ENCODE results near the gene GAB2. TPM values are rescaled to one million over a fixed set of nuclear protein-coding genes. Genes with fewer than 3 reads are reported as not detected.

GAB2 gene
- total and polyA plus RNA-seq, 2 of the 4 experiments (the other 2 are of a cell fraction), result 3.3 to 5.9 TPM

- dilution Hi-C loops (cut with HindIII; ENCODE audit: low sequenced_read_pairs, unreplicated experiment) (no loop called here), in situ Hi-C loops (cut with MboI; ENCODE audit: low sequenced_read_pairs) (no loop called here), intact Hi-C loops (cut with micrococcal nuclease) (loop anchor here (1.0 kb wide), 1 partner anchor 9 kb away; no protein-coding TSS in a partner anchor)
- Histone ChIP-seq H2AK5ac (ENCODE audit: low read depth, low read length) (0 out of 2 replicates have a peak overlapping the region, but pooled peaks have one; percentile 2), H3K4me1 (ENCODE audit: control insufficient read depth, insufficient read depth, low read length) (peaks cover 8% of the 10 kb centered on the region), H4K5ac (ENCODE audit: low read depth, low read length) (peak overlapping the region; percentile 9), H3K4ac (ENCODE audit: low read depth, low read length) (peak overlapping the region; percentile 12), H3K56ac (ENCODE audit: extremely low read depth, insufficient read depth, low read length) (peak overlapping the region; percentile 18; the same call in 1 of the 2 replicates), H4K8ac (ENCODE audit: low read depth in 2 of 2, low read length in 2 of 2) (peak overlapping the region; percentile 30 to 69), H3K27ac (ENCODE audit: insufficient read depth, low read length) (peak overlapping the region; percentile 62; the same call in 1 of the 2 replicates), H3K9me1 (ENCODE audit: insufficient read depth, low read length) (no peaks in the 10 kb centered on the region), H3K18ac (ENCODE audit: low read depth, low read length) (peak overlapping the region; percentile 61), H3K14ac (replicated peaks; ENCODE audit: low read depth, low read length) (peak overlapping the region; percentile 23), H3K23ac (ENCODE audit: low read depth, low read length) (peak overlapping the region; percentile 25), H4K20me1 (ENCODE audit: insufficient read depth, low read length) (no peaks in the 10 kb centered on the region), H3K36me3 (ENCODE audit: control insufficient read depth, insufficient read depth, low read length) (no peaks in the 10 kb centered on the region), H3K79me1 (ENCODE audit: low read depth in 1 of 2, low read length in 2 of 2) (peaks cover 29 to 44% of the 10 kb centered on the region in 2 experiments), H2AFZ (replicated peaks; ENCODE audit: low read length, poor library complexity) (peak overlapping the region; percentile 78), H3K9ac (ENCODE audit: low read depth, low read length) (peak overlapping the region; percentile 41), H3K9me3 (ENCODE audit: control insufficient read depth, insufficient read depth, low read length) (no peaks in the 10 kb centered on the region), H4K91ac (ENCODE audit: insufficient read depth, low read depth, low read length) (peak overlapping the region; percentile 40; the same call in 1 of the 2 replicates), H2BK120ac (ENCODE audit: low read depth, low read length) (peak overlapping the region; percentile 3), H2AK9ac (replicated peaks; ENCODE audit: low read depth, low read length, poor library complexity) (peak overlapping the region; percentile 46), H3K4me3 (ENCODE audit: insufficient read depth, low read depth, low read length) (peak overlapping the region; percentile 5; the same call in 1 of the 2 replicates), H2BK15ac (ENCODE audit: low read depth, low read length) (0 out of 3 replicates have a peak overlapping the region, but pooled peaks have one; percentile 14), H3K27me3 (ENCODE audit: control insufficient read depth, insufficient read depth, low read length) (no peaks in the 10 kb centered on the region), H2BK20ac (ENCODE audit: low read depth, low read length) (peak overlapping the region; percentile 4; the same call in 1 of the 2 replicates), H2BK5ac (ENCODE audit: low read depth, low read length, poor library complexity, severe bottlenecking) (peak overlapping the region; percentile 9), H3K4me2 (ENCODE audit: low read depth, low read length) (peak overlapping the region; percentile 74)
- DNase-seq (peak; percentile 47), ATAC-seq (ENCODE audit: low read depth) (peak; percentile 55)
- ChIA-PET POLR2A (ENCODE audit: unreplicated experiment) (interaction anchor here (0.5 kb wide), 1 partner anchor 19 kb away, joined by 5 read pairs; no protein-coding TSS in a partner anchor), CTCF (interaction anchor here (0.5 to 1.7 kb wide), 5 partner anchors 17 to 214 kb away, joined by 3 to 6 read pairs (median 4); no protein-coding TSS in a partner anchor)
- 0% methylated on average over 1 of the region's 7 CpGs; no CpG with 5 or more reads in 1 of the 2 experiments for WGBS, 2 experiments (ENCODE audit: extremely low coverage in 2 of 2, insufficient read length in 1 of 2)
- TF ChIP-seq MXI1 (IDR thresholded peaks at IDR 0.05; ENCODE audit: borderline replicate concordance, low read depth, low read length), result peak; percentile 60; the same call in 1 of the 2 replicates
- no peak for TF ChIP-seq SMC3 (IDR thresholded peaks at IDR 0.05; ENCODE audit: low read depth, low read length)
- no TSS peak for BruUV-seq (replicated peaks)
These were observed 66.9 kb downstream of the GAB2 start for GRCh38 chr11:78350646-78351165.

All from IMR-90 (cell line).